22Rv1 (cell line): ENCODE results near the gene LRRFIP1.

Source experiments
- H3K27ac ChIP-seq: fragments of 450-650 bp; 2 replicates; pipeline ENCODE4 v1.5.1; 2017
- ZFX ChIP-seq: fragments of 450-650 bp; IDR thresholded peaks from 2 replicates; pipeline ENCODE4 v1.6.1; 2017; ENCODE audit warnings: antibody characterized with exemption, borderline replicate concordance
- TF ChIP-seq, protein P1 (sequence below): fragments of 450-650 bp; IDR thresholded peaks from 2 replicates; pipeline ENCODE4 v1.5.1; 2017; ENCODE audit warnings: mild to moderate bottlenecking

LRRFIP1 gene

DNA sequence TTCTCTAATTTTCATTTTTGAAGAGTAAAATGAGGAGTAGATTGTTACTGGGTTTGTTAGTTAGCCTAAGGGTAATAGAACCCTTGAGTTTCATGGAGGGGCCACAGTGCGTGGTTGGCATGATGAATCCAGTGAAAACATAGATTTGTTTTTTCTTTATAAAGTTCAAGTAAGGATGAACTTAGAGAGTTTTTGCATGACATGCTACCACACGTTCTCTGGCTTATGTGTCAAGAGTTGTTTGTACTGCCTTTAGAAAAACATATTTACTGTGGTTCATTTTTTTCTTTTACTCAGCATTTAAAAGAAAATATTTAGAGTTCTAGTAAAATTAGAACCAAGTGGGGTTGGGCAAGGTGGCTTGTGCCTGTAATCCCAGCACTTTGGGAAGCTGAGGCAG, 193.0 kb downstream of the LRRFIP1 start:
- TF ChIP-seq, protein P1, sequence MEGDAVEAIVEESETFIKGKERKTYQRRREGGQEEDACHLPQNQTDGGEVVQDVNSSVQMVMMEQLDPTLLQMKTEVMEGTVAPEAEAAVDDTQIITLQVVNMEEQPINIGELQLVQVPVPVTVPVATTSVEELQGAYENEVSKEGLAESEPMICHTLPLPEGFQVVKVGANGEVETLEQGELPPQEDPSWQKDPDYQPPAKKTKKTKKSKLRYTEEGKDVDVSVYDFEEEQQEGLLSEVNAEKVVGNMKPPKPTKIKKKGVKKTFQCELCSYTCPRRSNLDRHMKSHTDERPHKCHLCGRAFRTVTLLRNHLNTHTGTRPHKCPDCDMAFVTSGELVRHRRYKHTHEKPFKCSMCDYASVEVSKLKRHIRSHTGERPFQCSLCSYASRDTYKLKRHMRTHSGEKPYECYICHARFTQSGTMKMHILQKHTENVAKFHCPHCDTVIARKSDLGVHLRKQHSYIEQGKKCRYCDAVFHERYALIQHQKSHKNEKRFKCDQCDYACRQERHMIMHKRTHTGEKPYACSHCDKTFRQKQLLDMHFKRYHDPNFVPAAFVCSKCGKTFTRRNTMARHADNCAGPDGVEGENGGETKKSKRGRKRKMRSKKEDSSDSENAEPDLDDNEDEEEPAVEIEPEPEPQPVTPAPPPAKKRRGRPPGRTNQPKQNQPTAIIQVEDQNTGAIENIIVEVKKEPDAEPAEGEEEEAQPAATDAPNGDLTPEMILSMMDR, result no peak
- TF ChIP-seq ZFX, result no peak
- H3K27ac ChIP-seq, result no peak overlapping the region

DNA sequence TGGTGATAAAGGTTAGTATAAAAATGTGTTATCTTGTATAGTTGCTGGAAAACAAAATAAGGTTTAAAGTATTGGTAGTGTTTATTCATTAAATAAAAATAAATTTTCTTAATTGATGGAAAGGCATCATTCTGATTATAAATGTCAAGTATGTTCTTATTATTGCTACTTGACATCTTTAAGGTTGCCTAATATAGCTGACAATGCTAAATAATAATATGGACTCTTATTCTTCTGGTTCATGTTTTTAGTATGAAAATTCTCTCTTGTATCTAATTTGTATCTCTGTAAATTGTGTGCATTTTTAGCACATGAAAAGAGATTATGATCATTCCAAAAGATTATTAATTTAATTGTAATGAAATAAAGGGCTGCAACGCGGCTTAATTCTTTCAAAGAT, 196.2 kb downstream of the LRRFIP1 start:
- H3K27ac ChIP-seq, result no peak overlapping the region
- no peak for TF ChIP-seq ZFX
- TF ChIP-seq, protein P1, result no peak

DNA sequence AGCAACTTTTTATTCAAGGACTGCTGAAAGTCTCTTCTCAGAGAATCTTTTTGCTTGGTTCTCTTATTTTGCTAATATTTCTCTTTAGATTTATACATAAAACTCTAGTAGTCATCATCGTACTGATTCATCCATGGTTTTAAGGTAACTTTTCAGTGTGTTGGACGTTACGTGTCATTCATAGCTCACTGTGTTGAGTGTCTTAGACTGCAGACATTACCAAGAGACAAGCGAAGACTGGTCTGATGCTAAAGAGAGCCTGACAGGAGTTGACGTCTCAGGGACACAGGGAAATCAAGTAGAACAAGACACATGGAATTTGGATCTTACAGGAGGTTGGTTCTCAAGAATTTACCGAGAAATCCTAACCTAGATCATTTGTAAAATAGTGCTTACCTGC, 196.7 kb downstream of the LRRFIP1 start:
- no peak overlapping the region for H3K27ac ChIP-seq
- TF ChIP-seq, protein P1, result no peak
- no peak for TF ChIP-seq ZFX

DNA sequence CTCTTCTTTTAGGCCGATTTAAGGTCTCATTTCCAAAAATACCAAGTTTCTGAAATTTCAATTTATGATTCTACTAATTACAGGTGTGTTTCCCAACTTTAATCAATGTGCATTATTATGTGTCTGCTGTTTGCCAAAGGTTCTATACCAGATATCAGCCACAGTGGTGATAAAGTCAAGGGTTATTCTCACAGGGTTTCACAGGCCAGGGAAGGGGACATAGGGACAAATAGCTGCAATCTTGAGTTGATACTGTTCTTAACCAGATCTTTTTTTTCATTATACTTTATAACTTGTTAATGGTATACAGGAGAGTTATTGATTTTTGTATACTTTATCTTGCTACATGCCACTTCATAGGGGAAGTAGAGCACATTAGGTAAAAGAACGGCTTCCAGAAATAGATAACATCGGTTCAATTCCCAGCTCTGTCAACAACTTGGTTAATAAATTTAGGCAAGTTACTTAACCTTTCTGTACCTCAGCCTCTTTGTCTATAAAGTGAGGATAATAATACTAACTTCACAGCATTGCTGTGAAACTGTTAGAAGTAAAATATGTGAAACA, 200.1 kb downstream of the LRRFIP1 start:
- no peak overlapping the region for H3K27ac ChIP-seq
- TF ChIP-seq ZFX, result no peak
- TF ChIP-seq, protein P1, result no peak
